Right atrium auricular region (tissue), 2 donors: ENCODE results near the gene WWOX. TPM values are rescaled to one million over a fixed set of nuclear protein-coding genes. Genes with fewer than 3 reads are reported as not detected.

Source experiments
- DNase-seq: peaks from one replicate; pipeline ENCODE4 v3.0.0-alpha.2; 2019; ENCODE audit warnings: low spot score
- H3K27ac ChIP-seq, 2 donors: fragments of 200-600 bp; sonication (generic); 1 replicate in 1 of 2; 2 replicates in 1 of 2; pipeline ENCODE4 v1.5.1; 2016 to 2019
- H3K27me3 ChIP-seq, 2 donors: fragments of 200-600 bp; sonication (generic); one replicate each; pipeline versions ENCODE4 v1.5.1 to v1.6.0; 2017 to 2019
- H3K36me3 ChIP-seq: fragments of 200-600 bp; sonication (generic); one replicate; pipeline ENCODE4 v1.5.1; 2016
- H3K4me1 ChIP-seq, 2 donors: fragments of 200-600 bp; sonication (generic); one replicate each; pipeline versions ENCODE4 v1.5.1 to v1.6.0; 2017 to 2019
- H3K4me3 ChIP-seq, 2 donors: fragments of 200-600 bp; sonication (generic); 1 replicate in 1 of 2; 2 replicates in 1 of 2; pipeline ENCODE4 v1.5.1; 2017 to 2019; ENCODE audit warnings: mild to moderate bottlenecking in 1 of 2, moderate library complexity in 1 of 2
- H3K9me3 ChIP-seq, 2 donors: fragments of 200-600 bp; sonication (generic); one replicate each; pipeline ENCODE4 v1.5.1; 2019
- total RNA-seq, 2 donors: library from RNA; depleted of rRNA; stranded (reverse); fragments of >200 nt; gene quantifications; one replicate each; pipeline ENCODE4 v1.1.0, GENCODE V29; 2016
- TF ChIP-seq, protein P1 (sequence below), 2 donors: fragments of 200-600 bp; sonication (generic); IDR thresholded peaks; one replicate each; pipeline ENCODE4 v1.5.1; 2019; ENCODE audit warnings: antibody characterized with exemption in 2 of 2

Gene WWOX
- total RNA-seq, 2 donors from 2014 or later = 14.8 to 20.8 TPM

DNA sequence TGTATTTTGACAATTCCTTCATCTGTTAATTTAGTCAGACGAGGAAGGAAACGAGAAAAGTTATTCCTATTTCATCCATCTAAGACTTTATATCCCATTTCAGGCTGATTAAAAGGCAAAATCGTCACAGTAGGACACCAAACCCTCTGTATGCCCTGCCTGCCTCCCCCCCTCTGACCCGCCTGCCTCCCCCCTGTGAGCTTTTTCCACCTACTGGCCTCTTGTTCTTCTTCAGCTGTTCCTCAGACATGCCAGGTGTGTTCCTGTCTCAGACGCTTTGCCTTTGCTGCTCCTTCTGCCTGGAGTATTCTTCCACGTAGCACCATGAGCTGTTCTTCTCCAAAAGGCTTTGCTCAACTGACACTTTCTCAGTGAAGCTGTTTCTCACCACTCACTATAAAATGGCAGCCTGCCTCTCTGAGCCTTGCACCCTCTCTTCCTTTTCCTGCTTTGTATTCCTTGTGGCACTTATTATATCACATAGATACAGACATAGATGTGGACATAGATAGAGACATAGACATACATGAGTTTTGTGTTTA lies 777.7 kb downstream of the WWOX start:
- no peak overlapping the region for H3K27ac ChIP-seq
- DNase-seq = no peak
- H3K4me3 ChIP-seq = no peak overlapping the region
- no peaks in the 10 kb centered on the region for H3K9me3 ChIP-seq
- TF ChIP-seq, protein P1, sequence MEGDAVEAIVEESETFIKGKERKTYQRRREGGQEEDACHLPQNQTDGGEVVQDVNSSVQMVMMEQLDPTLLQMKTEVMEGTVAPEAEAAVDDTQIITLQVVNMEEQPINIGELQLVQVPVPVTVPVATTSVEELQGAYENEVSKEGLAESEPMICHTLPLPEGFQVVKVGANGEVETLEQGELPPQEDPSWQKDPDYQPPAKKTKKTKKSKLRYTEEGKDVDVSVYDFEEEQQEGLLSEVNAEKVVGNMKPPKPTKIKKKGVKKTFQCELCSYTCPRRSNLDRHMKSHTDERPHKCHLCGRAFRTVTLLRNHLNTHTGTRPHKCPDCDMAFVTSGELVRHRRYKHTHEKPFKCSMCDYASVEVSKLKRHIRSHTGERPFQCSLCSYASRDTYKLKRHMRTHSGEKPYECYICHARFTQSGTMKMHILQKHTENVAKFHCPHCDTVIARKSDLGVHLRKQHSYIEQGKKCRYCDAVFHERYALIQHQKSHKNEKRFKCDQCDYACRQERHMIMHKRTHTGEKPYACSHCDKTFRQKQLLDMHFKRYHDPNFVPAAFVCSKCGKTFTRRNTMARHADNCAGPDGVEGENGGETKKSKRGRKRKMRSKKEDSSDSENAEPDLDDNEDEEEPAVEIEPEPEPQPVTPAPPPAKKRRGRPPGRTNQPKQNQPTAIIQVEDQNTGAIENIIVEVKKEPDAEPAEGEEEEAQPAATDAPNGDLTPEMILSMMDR (IDR thresholded peaks at IDR 0.05) = no peak
- H3K27me3 ChIP-seq = no peaks in the 10 kb centered on the region
- H3K4me1 ChIP-seq = no peaks in the 10 kb centered on the region
- no peaks in the 10 kb centered on the region for H3K36me3 ChIP-seq

DNA sequence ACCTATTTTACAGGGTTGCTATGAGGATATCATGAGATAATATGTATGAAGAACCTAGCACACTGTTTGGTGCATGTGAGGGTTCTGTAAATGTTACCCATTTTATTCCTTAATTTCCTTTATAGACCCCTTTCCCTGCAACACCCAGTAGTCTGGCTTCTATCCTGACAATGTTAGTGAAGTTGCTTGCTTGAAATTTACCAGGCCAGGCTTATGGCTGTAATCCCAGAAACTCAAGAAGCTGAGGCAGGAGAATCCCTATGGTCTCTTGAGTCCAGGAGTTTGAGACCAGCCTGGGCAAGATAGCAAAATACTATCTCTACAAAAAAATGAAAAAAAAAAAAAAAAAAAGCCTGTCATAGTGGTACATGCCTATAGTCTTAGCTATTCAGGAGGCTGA lies 779.1 kb downstream of the WWOX start:
- TF ChIP-seq, protein P1 (IDR thresholded peaks at IDR 0.05) = no peak
- no peaks in the 10 kb centered on the region for H3K9me3 ChIP-seq
- H3K27ac ChIP-seq = no peak overlapping the region
- no peak for DNase-seq
- H3K4me1 ChIP-seq = no peaks in the 10 kb centered on the region
- no peak overlapping the region for H3K4me3 ChIP-seq
- H3K36me3 ChIP-seq = no peaks in the 10 kb centered on the region
- no peaks in the 10 kb centered on the region for H3K27me3 ChIP-seq

DNA sequence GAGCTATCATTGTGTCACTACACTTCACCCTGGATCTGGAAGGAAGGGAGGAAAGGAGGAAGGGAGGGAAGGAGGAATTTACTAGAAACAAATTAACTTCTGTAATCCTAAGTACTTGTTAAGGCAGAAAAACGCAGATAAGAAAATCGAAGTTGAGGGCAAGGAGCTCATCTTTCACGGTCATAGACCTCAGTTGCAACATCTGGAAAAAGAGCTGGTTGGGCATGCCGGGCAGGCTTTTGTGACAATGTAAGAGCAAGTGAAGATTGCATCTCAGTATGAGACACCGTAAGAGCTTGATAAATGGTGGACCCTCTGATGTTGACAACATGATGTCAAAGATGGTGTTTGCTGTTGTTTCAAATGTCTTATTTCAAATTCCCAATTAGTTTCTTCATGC lies 779.6 kb downstream of the WWOX start:
- DNase-seq = no peak
- TF ChIP-seq, protein P1 (IDR thresholded peaks at IDR 0.05) = no peak
- no peaks in the 10 kb centered on the region for H3K9me3 ChIP-seq
- no peaks in the 10 kb centered on the region for H3K36me3 ChIP-seq
- H3K27ac ChIP-seq = no peak overlapping the region
- H3K4me3 ChIP-seq = no peak overlapping the region
- no peaks in the 10 kb centered on the region for H3K27me3 ChIP-seq
- H3K4me1 ChIP-seq = no peaks in the 10 kb centered on the region

DNA sequence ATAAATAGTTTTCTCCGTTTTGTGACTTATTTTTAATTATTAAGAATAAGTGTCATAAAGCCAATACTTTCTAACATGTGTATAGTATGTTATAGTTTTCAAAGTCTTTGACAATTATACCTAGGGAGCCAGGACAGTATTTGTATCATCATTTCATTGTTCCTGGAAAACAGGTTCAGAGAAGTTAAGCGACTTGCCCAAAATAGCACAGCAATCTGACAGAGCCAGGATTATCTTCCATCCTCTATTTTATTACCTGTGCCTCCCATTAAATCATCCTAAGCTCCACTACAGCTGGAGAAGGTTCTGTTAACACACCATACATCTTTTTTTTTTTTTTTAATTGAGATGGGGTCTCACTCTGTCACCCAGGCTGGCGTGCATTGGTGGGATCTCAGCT lies 782.7 kb downstream of the WWOX start:
- Histone ChIP-seq H3K4me1 (no peaks in the 10 kb centered on the region), H3K27me3 (no peaks in the 10 kb centered on the region), H3K4me3 (no peak overlapping the region), H3K9me3 (no peaks in the 10 kb centered on the region), H3K36me3 (no peaks in the 10 kb centered on the region), H3K27ac (no peak overlapping the region)
- DNase-seq = no peak
- TF ChIP-seq, protein P1 (IDR thresholded peaks at IDR 0.05) = no peak

DNA sequence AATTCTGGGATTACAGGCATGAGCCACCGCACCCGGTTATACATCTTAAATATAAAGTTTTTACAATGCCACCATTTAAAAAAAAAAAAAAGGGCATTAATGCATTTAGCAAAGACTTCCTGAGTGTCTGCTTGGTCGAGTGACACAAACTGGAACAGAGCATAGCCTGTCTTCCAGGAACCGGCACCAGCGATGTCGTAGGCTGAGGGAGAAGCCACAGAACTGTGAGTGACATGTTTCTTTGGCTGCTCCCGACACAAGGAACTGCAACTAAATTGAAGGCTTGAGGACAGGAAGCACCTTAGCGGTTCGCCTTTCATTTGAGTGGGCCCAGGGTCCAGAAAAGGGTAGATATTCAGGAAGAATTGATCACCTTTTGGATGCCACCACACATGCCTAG lies 783.3 kb downstream of the WWOX start:
- TF ChIP-seq, protein P1 (IDR thresholded peaks at IDR 0.05) = no peak
- Histone ChIP-seq H3K9me3 (no peaks in the 10 kb centered on the region), H3K4me1 (no peaks in the 10 kb centered on the region), H3K36me3 (no peaks in the 10 kb centered on the region), H3K27ac (no peak overlapping the region), H3K4me3 (no peak overlapping the region), H3K27me3 (no peaks in the 10 kb centered on the region)
- no peak for DNase-seq

DNA sequence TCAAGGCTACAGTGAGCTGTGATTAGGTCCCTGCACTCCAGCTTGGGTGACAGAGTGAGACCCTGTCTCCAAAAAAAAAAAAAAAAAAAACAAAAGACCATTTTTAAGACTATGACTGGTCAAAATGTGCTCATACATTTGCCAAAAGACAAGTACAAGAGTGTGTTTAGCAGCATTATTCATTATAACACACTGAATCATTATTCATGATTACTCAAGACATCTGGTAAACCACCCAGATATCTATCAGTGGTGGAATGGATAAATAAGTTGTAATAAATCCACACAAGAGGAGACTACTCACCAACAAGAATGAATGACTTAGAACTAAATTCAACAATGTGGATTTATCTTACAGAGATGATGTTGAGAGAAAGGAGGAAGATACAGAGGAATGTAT lies 784.8 kb downstream of the WWOX start:
- H3K9me3 ChIP-seq = no peaks in the 10 kb centered on the region
- TF ChIP-seq, protein P1 (IDR thresholded peaks at IDR 0.05) = no peak
- H3K27me3 ChIP-seq = no peaks in the 10 kb centered on the region
- H3K4me3 ChIP-seq = no peak overlapping the region
- no peaks in the 10 kb centered on the region for H3K36me3 ChIP-seq
- H3K4me1 ChIP-seq = no peaks in the 10 kb centered on the region
- no peak overlapping the region for H3K27ac ChIP-seq
- no peak for DNase-seq
